Cardiac muscle cell (in vitro differentiated cells and primary cell): ENCODE data around the gene MPP1. TPM values are rescaled to one million over a fixed set of nuclear protein-coding genes. Genes with fewer than 3 reads are reported as not detected.
"Not testable (repeated sequence)": the region's sequence is repeated elsewhere in the genome, so short reads cannot be mapped to it uniquely, and the experiment has no call there.

Experiments used
- DNase-seq, 2 donors: peaks; one replicate each; pipeline versions ENCODE4 v3.0.0 to v3.0.0-alpha.2; 2010 to 2017; ENCODE audit warnings: low read depth in 1 of 2, low spot score in 1 of 2
- H3K27ac ChIP-seq: fragments of 200-600 bp; sonication (generic); 2 replicates; pipeline ENCODE4 v1.5.1; 2016
- H3K27me3 ChIP-seq: fragments of 200-600 bp; sonication (generic); 2 replicates; pipeline ENCODE4 v1.6.0; 2016; ENCODE audit warnings: control low read depth
- H3K36me3 ChIP-seq: fragments of 200-600 bp; sonication (generic); 2 replicates; pipeline ENCODE4 v1.5.1; 2016; ENCODE audit warnings: control low read depth
- H3K4me1 ChIP-seq: fragments of 200-600 bp; sonication (generic); 2 replicates; pipeline ENCODE4 v1.8.1; 2017; ENCODE audit warnings: low read depth, mild to moderate bottlenecking, mixed run types
- H3K4me3 ChIP-seq: fragments of 200-600 bp; sonication (generic); 2 replicates; pipeline ENCODE4 v1.5.1; 2016; ENCODE audit warnings: mild to moderate bottlenecking
- H3K9me3 ChIP-seq: fragments of 200-600 bp; sonication (generic); 2 replicates; pipeline ENCODE4 v1.5.1; 2017; ENCODE audit warnings: low read depth, mild to moderate bottlenecking, control low read depth
- polyA plus RNA-seq: library from polyadenylated mRNA; unstranded; fragments of >200 nt; fragmentation: Nextera tagmentation; extraction: Ambion mirVana; gene quantifications from 2 replicates; pipeline ENCODE4 v1.2.1, GENCODE V29; 2016
- total RNA-seq: library from RNA; depleted of rRNA; stranded (reverse); fragments of >200 nt; gene quantifications from 2 replicates; pipeline ENCODE4 v1.2.3, GENCODE V29; 2016
- TF ChIP-seq, protein P1 (sequence below): IDR thresholded peaks from 2 replicates; pipeline ENCODE4 v1.5.1; 2012; ENCODE audit warnings: low read depth, mild to moderate bottlenecking, low read length

Gene MPP1
- total and polyA plus RNA-seq, 2 experiments from 2014 or later: 22.5 to 28.5 TPM

DNA sequence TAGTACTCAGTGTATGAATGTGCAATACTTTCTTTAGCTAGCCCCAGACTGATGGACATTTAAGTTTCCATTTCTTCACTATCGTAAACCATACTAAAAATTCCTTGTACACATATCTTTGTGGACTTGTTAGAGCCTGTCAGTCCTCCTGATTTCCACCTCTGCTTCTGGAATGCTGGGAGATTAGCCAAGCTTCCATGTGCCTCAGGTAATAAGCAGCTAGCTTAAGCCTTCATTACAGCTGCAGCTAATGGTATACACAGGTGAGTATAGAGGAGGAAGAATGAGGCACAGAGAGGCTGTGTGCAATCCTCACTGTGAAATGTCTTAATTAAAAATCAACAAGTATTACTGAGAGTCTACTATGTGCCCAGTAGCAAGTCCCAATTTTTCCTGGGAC, 19.4 kb upstream of the MPP1 start:
- TF ChIP-seq, protein P1, sequence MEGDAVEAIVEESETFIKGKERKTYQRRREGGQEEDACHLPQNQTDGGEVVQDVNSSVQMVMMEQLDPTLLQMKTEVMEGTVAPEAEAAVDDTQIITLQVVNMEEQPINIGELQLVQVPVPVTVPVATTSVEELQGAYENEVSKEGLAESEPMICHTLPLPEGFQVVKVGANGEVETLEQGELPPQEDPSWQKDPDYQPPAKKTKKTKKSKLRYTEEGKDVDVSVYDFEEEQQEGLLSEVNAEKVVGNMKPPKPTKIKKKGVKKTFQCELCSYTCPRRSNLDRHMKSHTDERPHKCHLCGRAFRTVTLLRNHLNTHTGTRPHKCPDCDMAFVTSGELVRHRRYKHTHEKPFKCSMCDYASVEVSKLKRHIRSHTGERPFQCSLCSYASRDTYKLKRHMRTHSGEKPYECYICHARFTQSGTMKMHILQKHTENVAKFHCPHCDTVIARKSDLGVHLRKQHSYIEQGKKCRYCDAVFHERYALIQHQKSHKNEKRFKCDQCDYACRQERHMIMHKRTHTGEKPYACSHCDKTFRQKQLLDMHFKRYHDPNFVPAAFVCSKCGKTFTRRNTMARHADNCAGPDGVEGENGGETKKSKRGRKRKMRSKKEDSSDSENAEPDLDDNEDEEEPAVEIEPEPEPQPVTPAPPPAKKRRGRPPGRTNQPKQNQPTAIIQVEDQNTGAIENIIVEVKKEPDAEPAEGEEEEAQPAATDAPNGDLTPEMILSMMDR: no peak
- Histone ChIP-seq H3K9me3 (peaks cover 3% of the 10 kb centered on the region), H3K4me1 (no peaks in the 10 kb centered on the region), H3K27ac (no peak overlapping the region), H3K4me3 (no peak overlapping the region), H3K36me3 (no peaks in the 10 kb centered on the region), H3K27me3 (no peaks in the 10 kb centered on the region)
- DNase-seq: no peak

DNA sequence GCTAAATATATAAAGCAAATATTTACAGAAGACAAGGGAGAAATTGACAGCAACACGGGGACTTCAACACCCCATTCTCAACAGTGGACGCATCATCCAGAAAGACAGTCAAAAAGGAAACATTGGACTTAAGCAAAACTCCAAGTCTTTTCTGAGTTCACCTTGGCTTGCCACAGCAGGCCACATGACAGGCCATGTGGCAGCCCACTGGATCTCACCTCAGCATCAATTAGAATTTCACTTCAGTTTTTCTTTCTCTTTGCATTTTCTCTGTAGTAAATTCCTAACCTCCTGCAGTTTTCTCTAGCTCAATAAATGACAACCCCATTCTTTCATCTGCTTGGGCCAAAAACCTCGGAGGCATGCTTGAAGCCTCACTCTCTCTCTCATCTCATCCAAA, 16.7 kb upstream of the MPP1 start:
- no peak for DNase-seq
- no peaks in the 10 kb centered on the region for H3K27me3 ChIP-seq
- H3K27ac ChIP-seq: no peak overlapping the region
- H3K4me3 ChIP-seq: no peak overlapping the region
- TF ChIP-seq, protein P1: no peak
- H3K36me3 ChIP-seq: no peaks in the 10 kb centered on the region
- no peaks in the 10 kb centered on the region for H3K4me1 ChIP-seq
- H3K9me3 ChIP-seq: peaks cover 3% of the 10 kb centered on the region

- Histone ChIP-seq H3K9me3 (peaks cover 3% of the 10 kb centered on the region), H3K36me3 (no peaks in the 10 kb centered on the region), H3K4me1 (no peaks in the 10 kb centered on the region), H3K27ac (no peak overlapping the region), H3K4me3 (no peak overlapping the region), H3K27me3 (no peaks in the 10 kb centered on the region)
- DNase-seq: no peak
- TF ChIP-seq, protein P1: no peak
Measured at GRCh38 chrX:154821523-154821922, 16.2 kb upstream of the MPP1 start.

- H3K27me3 ChIP-seq: no peaks in the 10 kb centered on the region
- H3K36me3 ChIP-seq: no peaks in the 10 kb centered on the region
- no peak for DNase-seq
- no peaks in the 10 kb centered on the region for H3K4me1 ChIP-seq
- H3K9me3 ChIP-seq: peaks cover 3% of the 10 kb centered on the region
- H3K27ac ChIP-seq: no peak overlapping the region
- TF ChIP-seq, protein P1: no peak
- no peak overlapping the region for H3K4me3 ChIP-seq
Measured at GRCh38 chrX:154819771-154820341, 14.6 kb upstream of the MPP1 start.

GRCh38 chrX:154818916-154819770, 13.9 kb upstream of the MPP1 start:
- Histone ChIP-seq H3K27me3 (no peaks in the 10 kb centered on the region), H3K27ac (no peak overlapping the region), H3K36me3 (no peaks in the 10 kb centered on the region), H3K4me3 (no peak overlapping the region), H3K9me3 (peaks cover 3% of the 10 kb centered on the region), H3K4me1 (no peaks in the 10 kb centered on the region)
- TF ChIP-seq, protein P1: no peak
- peak in 1 of 2 donors; percentile 6 for DNase-seq

DNA sequence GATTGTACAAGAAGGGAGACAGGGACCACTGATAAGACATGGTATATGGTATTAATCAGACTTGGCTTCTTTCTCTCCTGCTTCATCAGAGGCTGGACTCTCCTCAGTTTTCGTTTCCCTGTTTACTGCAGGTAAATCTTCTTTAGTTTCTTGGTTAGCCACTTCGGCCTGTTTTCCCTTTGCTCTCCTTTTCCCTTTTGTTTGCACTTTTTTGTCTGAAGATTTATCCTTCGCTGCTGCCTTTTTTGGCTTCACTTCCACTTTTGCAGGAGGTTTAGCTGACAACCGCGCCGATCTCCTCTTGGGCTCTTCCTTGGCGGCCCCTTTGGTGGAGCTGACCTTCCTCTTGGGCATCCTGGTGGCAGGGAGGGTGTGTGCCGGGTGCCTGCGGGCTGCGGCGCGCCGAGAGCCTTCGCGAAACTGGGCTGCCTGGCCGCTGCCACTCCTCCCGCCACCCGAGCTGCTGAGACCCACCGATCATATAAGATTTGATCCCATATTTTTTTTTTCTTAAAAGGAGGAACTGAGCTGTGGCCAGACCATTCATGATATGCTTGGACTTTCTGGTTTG, 11.8 kb upstream of the MPP1 start:
- not testable (repeated sequence) for DNase-seq, H3K9me3 ChIP-seq, H3K4me1 ChIP-seq, H3K27ac ChIP-seq, H3K4me3 ChIP-seq, H3K27me3 ChIP-seq, H3K36me3 ChIP-seq

GRCh38 chrX:154816326-154816898, 11.1 kb upstream of the MPP1 start:
- not testable (repeated sequence) for H3K27ac ChIP-seq, H3K4me1 ChIP-seq, H3K27me3 ChIP-seq, H3K9me3 ChIP-seq, DNase-seq, H3K36me3 ChIP-seq, H3K4me3 ChIP-seq
